ENCODE measurements around the gene IL12RB1.

Gene IL12RB1

GRCh38 chr19:18121166-18121565 lies 34.4 kb upstream of the IL12RB1 start:
- no peak for DNase-seq (ENCODE audit: extremely low read depth, insufficient read length)
- H3K36me3 ChIP-seq (ENCODE audit: control insufficient read depth, insufficient read depth, low read length) = peaks cover 23% of the 10 kb centered on the region
- no peak overlapping the region for H3K4me3 ChIP-seq (replicated peaks; ENCODE audit: low read depth, low read length)
- no peaks in the 10 kb centered on the region for H3K27me3 ChIP-seq (replicated peaks; ENCODE audit: control insufficient read depth, insufficient read depth, low read length)
- no peak for TF ChIP-seq CTCF (IDR thresholded peaks at IDR 0.05; ENCODE audit: insufficient read depth, low read length, poor library complexity, severe bottlenecking)

GRCh38 chr19:18120127-18120526 lies 33.4 kb upstream of the IL12RB1 start:
- no peak for DNase-seq (ENCODE audit: extremely low read depth, insufficient read length)
- Histone ChIP-seq H3K36me3 (ENCODE audit: control insufficient read depth, insufficient read depth, low read length) (peaks cover 23% of the 10 kb centered on the region), H3K4me3 (replicated peaks; ENCODE audit: low read depth, low read length) (no peak overlapping the region), H3K27me3 (replicated peaks; ENCODE audit: control insufficient read depth, insufficient read depth, low read length) (no peaks in the 10 kb centered on the region)
- no peak for TF ChIP-seq CTCF (IDR thresholded peaks at IDR 0.05; ENCODE audit: insufficient read depth, low read length, poor library complexity, severe bottlenecking)

- no peaks in the 10 kb centered on the region for H3K27me3 ChIP-seq (replicated peaks; ENCODE audit: control insufficient read depth, insufficient read depth, low read length)
- no peak for DNase-seq (ENCODE audit: extremely low read depth, insufficient read length)
- peak overlapping the region; percentile 74 for H3K4me3 ChIP-seq (replicated peaks; ENCODE audit: low read depth, low read length)
- H3K36me3 ChIP-seq (ENCODE audit: control insufficient read depth, insufficient read depth, low read length) = peaks cover 25% of the 10 kb centered on the region
- no peak for TF ChIP-seq CTCF (IDR thresholded peaks at IDR 0.05; ENCODE audit: insufficient read depth, low read length, poor library complexity, severe bottlenecking)
Measured at GRCh38 chr19:18119717-18120105, 33.0 kb upstream of the IL12RB1 start.

- H3K27me3 ChIP-seq (replicated peaks; ENCODE audit: control insufficient read depth, insufficient read depth, low read length) = no peaks in the 10 kb centered on the region
- peak overlapping the region; percentile 74 for H3K4me3 ChIP-seq (replicated peaks; ENCODE audit: low read depth, low read length)
- TF ChIP-seq CTCF (IDR thresholded peaks at IDR 0.05; ENCODE audit: insufficient read depth, low read length, poor library complexity, severe bottlenecking) = no peak
- H3K36me3 ChIP-seq (ENCODE audit: control insufficient read depth, insufficient read depth, low read length) = peaks cover 24% of the 10 kb centered on the region
- peak; percentile 41 for DNase-seq (ENCODE audit: extremely low read depth, insufficient read length)
Measured at GRCh38 chr19:18119013-18119716, 32.4 kb upstream of the IL12RB1 start.

GRCh38 chr19:18118420-18119012 lies 31.8 kb upstream of the IL12RB1 start:
- H3K4me3 ChIP-seq (replicated peaks; ENCODE audit: low read depth, low read length) = peak overlapping the region; percentile 74
- H3K36me3 ChIP-seq (ENCODE audit: control insufficient read depth, insufficient read depth, low read length) = peaks cover 21% of the 10 kb centered on the region
- TF ChIP-seq CTCF (IDR thresholded peaks at IDR 0.05; ENCODE audit: insufficient read depth, low read length, poor library complexity, severe bottlenecking) = no peak
- DNase-seq (ENCODE audit: extremely low read depth, insufficient read length) = no peak
- no peaks in the 10 kb centered on the region for H3K27me3 ChIP-seq (replicated peaks; ENCODE audit: control insufficient read depth, insufficient read depth, low read length)

Data from GM06990 (cell line).